Gastrocnemius medialis (tissue), 4 donors: ENCODE data around the gene KANTR. TPM values are rescaled to one million over a fixed set of nuclear protein-coding genes. Genes with fewer than 3 reads are reported as not detected.
"Not testable (repeated sequence)": the region's sequence is repeated elsewhere in the genome, so short reads cannot be mapped to it uniquely, and the experiment has no call there.

Experiments
- ATAC-seq, 2 donors: fragments of 150-250 bp; one replicate each; pipeline ENCODE4 v1.9.1; 2016
- DNase-seq, 2 donors: peaks; one replicate each; pipeline ENCODE4 v3.0.0-alpha.2; 2019
- H3K27ac ChIP-seq, 4 donors: fragments of 200-600 bp; sonication (generic); 1 replicate in 1 of 4; 2 replicates in 3 of 4; pipeline ENCODE4 v1.5.1; 2016 to 2018; ENCODE audit warnings: mild to moderate bottlenecking in 2 of 4, moderate library complexity in 1 of 4
- H3K27me3 ChIP-seq, 3 donors: fragments of 200-600 bp; sonication (generic) in 2 of 3; 1 replicate in 1 of 3; 2 replicates in 2 of 3; pipeline versions ENCODE4 v1.5.1 to v1.6.0; 2016 to 2019; ENCODE audit warnings: mild to moderate bottlenecking in 1 of 3, moderate library complexity in 1 of 3
- H3K36me3 ChIP-seq, 2 donors: fragments of 200-600 bp; sonication (generic) in 1 of 2; one replicate each; pipeline ENCODE4 v1.5.1; 2017 to 2018
- H3K4me1 ChIP-seq, 2 donors: fragments of 200-600 bp; sonication (generic) in 1 of 2; one replicate each; pipeline ENCODE4 v1.5.1; 2016 to 2017; ENCODE audit warnings: mild to moderate bottlenecking in 2 of 2
- H3K4me3 ChIP-seq, 4 donors: fragments of 200-600 bp; sonication (generic) in 3 of 4; 1 replicate in 1 of 4; 2 replicates in 3 of 4; pipeline ENCODE4 v1.5.1; 2016 to 2019; ENCODE audit warnings: mild to moderate bottlenecking in 2 of 4
- H3K9me3 ChIP-seq, 3 donors: fragments of 200-600 bp; sonication (generic) in 2 of 3; 1 replicate in 1 of 3; 2 replicates in 2 of 3; pipeline ENCODE4 v1.5.1; 2016 to 2019
- CTCF ChIP-seq, 5 experiments: fragments of 450-650 bp in 3 of 5; fragments of 200-600 bp in 2 of 5; sonication (generic) in 2 of 5; IDR thresholded peaks in 4 of 5; conservative IDR thresholded peaks in 1 of 5; 1 replicate in 4 of 5; 2 replicates in 1 of 5; pipeline ENCODE4 v1.5.1; 2016 to 2019; ENCODE audit warnings: antibody characterized with exemption in 5 of 5, mild to moderate bottlenecking in 3 of 5, moderate library complexity in 3 of 5
- POLR2A ChIP-seq, 2 donors: fragments of 450-650 bp; IDR thresholded peaks; one replicate each; pipeline ENCODE4 v1.6.1; 2017; ENCODE audit warnings: antibody characterized with exemption in 2 of 2, mild to moderate bottlenecking in 2 of 2, moderate library complexity in 2 of 2
- in situ Hi-C, 4 donors: fragments of 200-750 bp; cut with MboI; loops; one replicate each; pipeline versions ENCODE4 v1.15.0 to v1.8.0; 2017; ENCODE audit warnings: low sequenced_read_pairs in 4 of 4
- intact Hi-C: fragments of 100-400 bp; cut with DNase I; formaldehyde crosslinking; loops from one replicate; pipeline ENCODE4 v1.15.1; 2023; ENCODE audit warnings: low total_unique reads
- total RNA-seq, 4 donors: library from RNA; depleted of rRNA; stranded (reverse); fragments of >200 nt; gene quantifications; one replicate each; pipeline versions ENCODE4 v1.1.0 to v1.2.3, GENCODE V29; 2016

Gene KANTR
- total RNA-seq, 4 donors from 2014 or later: 3.0 to 13.0 (median 7.4) TPM

GRCh38 chrX:53159184-53159583, 65.2 kb downstream of the KANTR start:
- peaks cover 0 to 6% of the 10 kb centered on the region in 2 donors for H3K36me3 ChIP-seq
- TF ChIP-seq CTCF (IDR thresholded peaks at IDR 0.05 in 4 of 5, conservative IDR thresholded peaks at IDR 0.05 in 1 of 5) (no peak), POLR2A (IDR thresholded peaks at IDR 0.05) (no peak)
- DNase-seq (no peak), ATAC-seq (no peak)
- H3K27me3 ChIP-seq: no peaks in the 10 kb centered on the region
- H3K4me3 ChIP-seq: no peak overlapping the region
- peaks cover 5 to 34% of the 10 kb centered on the region in 2 donors for H3K4me1 ChIP-seq
- intact Hi-C loops: no loop called here
- no peaks in the 10 kb centered on the region for H3K9me3 ChIP-seq
- in situ Hi-C loops: no loop called here
- peak overlapping the region; percentile 73 to 84 (median 78) for H3K27ac ChIP-seq

GRCh38 chrX:53160297-53160983, 66.5 kb downstream of the KANTR start:
- peak; percentile 25 to 37 for DNase-seq
- Histone ChIP-seq H3K36me3 (peaks cover 0 to 6% of the 10 kb centered on the region in 2 donors), H3K27me3 (no peaks in the 10 kb centered on the region), H3K27ac (peak overlapping the region; percentile 73 to 84 (median 78)), H3K4me3 (no peak overlapping the region), H3K9me3 (no peaks in the 10 kb centered on the region), H3K4me1 (peaks cover 10 to 43% of the 10 kb centered on the region in 2 donors)
- peak; percentile 37 to 52 for ATAC-seq
- intact Hi-C loops: loop anchor here (5.0 kb wide), 1 partner anchor 78 kb away; the partner anchor contains the start of gene TSPYL2
- in situ Hi-C loops: no loop called here
- TF ChIP-seq POLR2A (IDR thresholded peaks at IDR 0.05) (no peak), CTCF (IDR thresholded peaks at IDR 0.05 in 4 of 5, conservative IDR thresholded peaks at IDR 0.05 in 1 of 5) (no peak)

GRCh38 chrX:53163436-53163835, 69.5 kb downstream of the KANTR start:
- no peaks in the 10 kb centered on the region for H3K27me3 ChIP-seq
- peaks cover 16 to 26% of the 10 kb centered on the region in 2 donors for H3K4me1 ChIP-seq
- in situ Hi-C loops: no loop called here
- ATAC-seq (no peak), DNase-seq (no peak)
- no peak overlapping the region for H3K4me3 ChIP-seq
- intact Hi-C loops: loop anchor here (5.0 kb wide), 1 partner anchor 81 kb away; the partner anchor contains the start of gene TSPYL2
- peak overlapping the region in 3 of 4 donors; percentile 69 to 82 (median 80) for H3K27ac ChIP-seq
- no peaks in the 10 kb centered on the region for H3K9me3 ChIP-seq
- peaks cover 0 to 6% of the 10 kb centered on the region in 2 donors for H3K36me3 ChIP-seq
- TF ChIP-seq CTCF (IDR thresholded peaks at IDR 0.05 in 4 of 5, conservative IDR thresholded peaks at IDR 0.05 in 1 of 5) (no peak), POLR2A (IDR thresholded peaks at IDR 0.05) (no peak)

- Histone ChIP-seq H3K27ac (peak overlapping the region; percentile 69 to 84 (median 77)), H3K4me1 (peaks cover 16 to 26% of the 10 kb centered on the region in 2 donors)
- peak in 1 of 2 donors; percentile 12 for TF ChIP-seq POLR2A (IDR thresholded peaks at IDR 0.05)
- intact Hi-C loops: loop anchor here (5.0 kb wide), 1 partner anchor 82 kb away; the partner anchor contains the start of gene TSPYL2
- in situ Hi-C loops, H3K36me3 ChIP-seq, H3K9me3 ChIP-seq, H3K4me3 ChIP-seq, H3K27me3 ChIP-seq: not testable (repeated sequence)
- peak; percentile 92 to 95 for ATAC-seq
- peak; percentile 50 to 71 for DNase-seq
Measured at GRCh38 chrX:53164566-53164965, 70.6 kb downstream of the KANTR start.

- no peaks in the 10 kb centered on the region for H3K9me3 ChIP-seq
- no peak overlapping the region for H3K4me3 ChIP-seq
- DNase-seq: no peak
- intact Hi-C loops (no loop called here), in situ Hi-C loops (no loop called here)
- peaks cover 11 to 26% of the 10 kb centered on the region in 2 donors for H3K4me1 ChIP-seq
- no peak for TF ChIP-seq POLR2A (IDR thresholded peaks at IDR 0.05)
- no peak for TF ChIP-seq CTCF (IDR thresholded peaks at IDR 0.05 in 4 of 5, conservative IDR thresholded peaks at IDR 0.05 in 1 of 5)
- no peaks in the 10 kb centered on the region for H3K27me3 ChIP-seq
- H3K27ac ChIP-seq: peak overlapping the region; percentile 67 to 84 (median 74)
- H3K36me3 ChIP-seq: no peaks in the 10 kb centered on the region
- peak; percentile 34 to 70 for ATAC-seq
Measured at GRCh38 chrX:53166103-53166502, 72.2 kb downstream of the KANTR start.
